LHCN-M2 (cell line): Measurements from ENCODE around the gene SARNP. TPM values are rescaled to one million over a fixed set of nuclear protein-coding genes. Genes with fewer than 3 reads are reported as not detected.
"Not testable (repeated sequence)": the region's sequence is repeated elsewhere in the genome, so short reads cannot be mapped to it uniquely, and the experiment has no call there.

ENCODE experiments used
- DNase-seq: peaks from one replicate; pipeline ENCODE4 v3.0.0-alpha.2; 2012; ENCODE audit warnings: low read depth
- polyA plus RNA-seq: library from polyadenylated mRNA; unstranded; fragments of >200 nt; gene quantifications from one replicate; pipeline ENCODE4 v1.2.1, GENCODE V29; 2012; ENCODE audit warnings: missing spikeins
- total RNA-seq: library from RNA; depleted of rRNA; stranded (reverse); fragments of >200 nt; gene quantifications from 2 replicates; pipeline ENCODE4 v1.2.3, GENCODE V29; 2014; rRNA removed

SARNP gene, protein sequence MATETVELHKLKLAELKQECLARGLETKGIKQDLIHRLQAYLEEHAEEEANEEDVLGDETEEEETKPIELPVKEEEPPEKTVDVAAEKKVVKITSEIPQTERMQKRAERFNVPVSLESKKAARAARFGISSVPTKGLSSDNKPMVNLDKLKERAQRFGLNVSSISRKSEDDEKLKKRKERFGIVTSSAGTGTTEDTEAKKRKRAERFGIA
- total RNA-seq: 96.4 and 111 TPM in 2 replicates
- 104 TPM for polyA plus RNA-seq

- DNase-seq: peak; percentile 100
Measured at GRCh38 chr12:55817345-55818139, at the start of gene SARNP, which contains the start of gene ORMDL2. SARNP (minus strand) TSS chr12:55817724; CDS start chr12:55817701, 23 bp downstream. ORMDL2 (plus strand) TSS chr12:55818041; CDS start chr12:55819000, 959 bp downstream.

DNA sequence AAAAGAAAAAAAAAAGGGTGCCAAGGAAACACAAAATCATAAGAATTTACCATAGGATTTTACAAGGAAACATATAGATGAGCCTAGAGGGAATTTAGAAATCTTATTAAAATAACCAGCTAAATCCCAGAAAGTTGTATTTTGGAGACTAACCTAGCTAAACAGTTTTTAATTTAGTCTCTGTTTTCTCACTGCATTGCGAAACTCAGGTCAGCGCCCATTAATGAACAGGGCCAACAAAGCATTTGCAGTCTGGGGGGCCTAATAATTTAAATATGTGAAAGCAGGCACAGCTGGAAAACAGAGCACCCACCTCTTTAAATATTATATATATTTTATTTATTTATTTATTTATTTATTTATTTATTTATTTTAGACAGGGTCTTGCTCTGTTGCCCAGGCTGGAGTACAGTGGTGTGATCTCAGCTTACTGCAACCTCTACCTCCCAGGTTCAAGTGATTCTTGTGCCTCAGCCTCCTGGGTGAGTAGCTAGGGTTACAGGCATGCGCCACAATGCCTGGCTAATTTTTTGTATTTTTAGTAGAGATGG is 49.0 kb upstream of the SARNP start:
- DNase-seq: not testable (repeated sequence)

- no peak for DNase-seq
Measured at GRCh38 chr12:55865327-55865726, 47.8 kb upstream of the SARNP start.

DNA sequence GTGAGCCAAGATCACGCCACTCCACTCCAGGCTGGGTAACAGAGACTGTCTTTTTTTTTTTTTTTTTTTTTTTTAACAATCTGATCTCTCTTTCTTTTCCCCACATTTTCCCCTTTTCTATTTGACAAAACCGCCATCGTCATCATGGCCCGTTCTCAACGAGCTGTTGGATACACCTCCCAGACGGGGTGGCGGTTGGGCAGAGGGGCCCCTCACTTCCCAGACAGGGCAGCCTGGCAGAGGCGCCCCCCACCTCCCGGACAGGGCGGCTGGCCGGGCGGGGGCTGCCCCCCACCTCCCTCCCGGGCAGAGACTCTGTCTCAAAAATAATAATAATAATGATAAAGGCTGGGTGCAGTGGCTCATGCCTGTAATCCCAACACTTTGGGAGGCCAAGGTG is 45.4 kb upstream of the SARNP start:
- DNase-seq: not testable (repeated sequence)

GRCh38 chr12:55862286-55862685 is 44.8 kb upstream of the SARNP start:
- peak; percentile 46 for DNase-seq

DNA sequence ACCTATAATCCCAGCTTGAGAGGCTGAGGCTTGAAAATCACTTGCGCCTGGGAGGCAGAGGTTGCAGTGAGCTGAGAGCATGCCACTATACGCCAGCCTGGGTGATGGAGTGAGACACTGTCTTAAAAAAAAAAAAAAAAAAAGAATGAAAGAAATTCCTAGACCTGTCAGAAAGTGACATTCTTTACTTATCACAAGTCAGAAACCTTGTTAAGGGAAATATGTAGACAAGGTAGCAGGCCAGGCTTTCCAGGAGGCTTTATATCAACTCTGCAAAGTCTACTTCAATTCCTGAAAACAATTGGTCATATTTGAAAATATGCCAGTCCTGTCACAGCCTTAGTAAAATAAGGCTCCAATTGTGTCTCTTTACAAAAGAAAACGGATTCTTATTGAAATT is 44.3 kb upstream of the SARNP start:
- DNase-seq: no peak

DNA sequence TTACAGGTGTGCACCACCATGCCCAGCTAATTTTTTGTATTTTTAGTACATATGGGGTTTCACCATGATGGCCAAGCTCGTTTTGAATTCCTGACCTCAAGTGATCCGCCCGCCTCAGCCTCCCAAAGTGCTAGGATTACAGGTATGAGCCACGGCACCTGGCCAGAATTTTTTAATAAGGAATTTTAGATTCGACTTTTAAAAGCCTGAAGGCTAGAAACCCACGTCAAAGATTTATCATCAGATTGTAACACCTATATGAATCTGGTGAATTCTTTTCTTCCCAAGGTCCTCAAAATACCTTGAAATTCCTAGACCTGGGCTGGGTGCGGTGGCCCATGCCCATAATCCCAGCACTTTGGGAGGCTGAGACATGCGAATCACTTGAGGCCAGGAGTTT is 43.9 kb upstream of the SARNP start:
- no peak for DNase-seq

DNA sequence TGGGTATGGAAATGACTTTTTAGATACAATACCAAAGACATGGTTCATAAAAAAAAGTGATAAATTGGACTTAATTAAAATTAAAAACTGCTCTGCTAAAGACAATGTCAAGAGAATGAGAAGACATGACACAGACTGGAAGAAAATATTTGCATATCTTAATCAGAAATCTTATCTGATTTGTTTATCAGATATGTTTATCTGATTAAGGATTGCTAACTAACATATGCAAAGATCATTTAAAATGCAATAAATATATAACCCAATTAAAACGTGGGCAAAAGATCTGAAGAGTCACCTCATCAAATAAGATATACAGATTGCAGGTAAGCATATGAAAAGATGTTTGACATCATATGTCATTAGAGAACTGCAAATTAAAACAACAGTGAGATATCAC is 35.2 kb upstream of the SARNP start:
- no peak for DNase-seq

GRCh38 chr12:55850893-55851292 is 33.4 kb upstream of the SARNP start:
- DNase-seq: peak; percentile 28

GRCh38 chr12:55850401-55850800 is 32.9 kb upstream of the SARNP start:
- peak; percentile 32 for DNase-seq

- peak; percentile 24 for DNase-seq
Measured at GRCh38 chr12:55849616-55850343, 32.3 kb upstream of the SARNP start.

GRCh38 chr12:55847603-55848291 is 30.2 kb upstream of the SARNP start:
- DNase-seq: peak; percentile 100

- DNase-seq: peak; percentile 80
Measured at GRCh38 chr12:55847033-55847432, 29.5 kb upstream of the SARNP start.

- no peak for DNase-seq
Measured at GRCh38 chr12:55845785-55846496, 28.4 kb upstream of the SARNP start.

DNA sequence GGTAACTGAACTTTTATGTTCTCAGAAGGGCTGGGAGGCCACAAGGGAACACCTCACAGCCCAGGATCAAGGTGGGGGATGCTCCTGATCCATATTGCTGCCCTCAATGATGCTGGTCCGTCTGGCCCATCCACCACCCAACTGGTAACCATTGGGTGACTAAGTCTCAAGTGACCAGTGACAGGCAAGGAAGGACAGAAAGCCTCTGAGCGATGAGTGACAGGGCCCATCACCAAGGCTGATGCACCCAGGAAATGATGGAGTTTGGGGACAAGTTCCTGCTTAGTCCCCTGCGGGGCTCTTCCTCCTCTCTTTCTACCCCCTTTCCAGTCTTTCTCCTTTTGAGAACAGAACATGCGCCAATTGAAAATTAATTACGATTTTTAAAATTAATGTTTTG is 27.8 kb upstream of the SARNP start:
- no peak for DNase-seq

- no peak for DNase-seq
Measured at GRCh38 chr12:55844961-55845360, 27.4 kb upstream of the SARNP start.

DNA sequence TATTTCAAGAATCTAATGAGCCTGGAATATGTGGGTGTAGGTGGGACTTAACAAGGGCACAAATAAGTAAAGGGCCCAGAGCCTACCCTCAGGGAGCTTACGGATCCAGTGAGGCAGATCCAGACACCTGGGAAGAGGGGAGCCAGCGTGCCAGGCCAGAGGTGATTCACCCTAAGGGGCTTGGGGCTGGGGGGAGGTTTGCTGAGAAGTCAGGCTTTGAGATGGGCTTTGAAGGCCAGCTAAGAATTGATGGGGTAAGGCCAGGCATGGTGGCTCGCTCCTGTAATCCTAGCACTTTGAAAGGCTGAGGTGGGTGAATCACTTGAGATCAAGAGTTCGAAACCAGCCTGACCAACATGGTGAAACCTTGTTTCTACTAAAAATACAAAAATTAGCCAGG is 25.9 kb upstream of the SARNP start:
- DNase-seq: no peak

DNA sequence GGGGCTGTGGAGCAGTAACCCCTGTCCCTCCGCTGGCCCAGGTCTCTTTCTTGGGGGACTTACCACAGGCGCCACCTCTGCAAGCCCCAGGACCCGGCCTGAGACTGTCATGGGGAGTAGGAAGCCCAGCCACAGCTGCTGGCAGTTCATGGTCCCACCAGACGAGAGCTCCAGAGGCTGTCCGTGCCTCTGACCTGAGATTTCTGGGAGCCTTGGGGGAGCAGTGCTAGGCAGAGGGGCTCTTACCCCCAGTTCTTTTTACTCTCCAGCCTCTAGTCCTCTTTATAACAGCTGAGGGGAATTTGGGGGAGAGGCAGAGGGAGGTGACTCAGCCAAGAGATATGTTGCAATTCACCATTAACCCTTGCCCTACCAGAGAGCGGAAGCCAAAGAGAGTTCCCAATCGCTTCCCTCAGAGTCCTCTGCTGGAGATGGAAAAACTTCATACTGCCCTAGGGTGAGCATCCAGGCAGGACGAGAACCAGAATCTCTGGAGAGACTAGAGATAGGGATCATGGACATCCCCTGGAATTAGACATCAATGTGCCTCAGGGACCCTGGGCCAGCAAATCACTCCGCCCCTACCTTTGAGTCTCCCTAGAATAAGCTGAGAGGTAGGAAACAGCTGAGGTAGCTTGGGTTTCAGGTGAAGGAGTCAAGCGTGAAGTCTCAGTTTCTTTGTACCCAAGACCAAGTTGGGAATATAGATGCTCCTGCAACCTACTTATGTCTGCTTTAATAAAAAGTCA is 25.3 kb upstream of the SARNP start, which contains the start of gene MMP19:
Gene MMP19, minus strand, starts transcription at position 256 of the 749 bp plus-strand sequence. Its CDS starts 106 bp downstream, at position 150.
- DNase-seq: peak; percentile 86

DNA sequence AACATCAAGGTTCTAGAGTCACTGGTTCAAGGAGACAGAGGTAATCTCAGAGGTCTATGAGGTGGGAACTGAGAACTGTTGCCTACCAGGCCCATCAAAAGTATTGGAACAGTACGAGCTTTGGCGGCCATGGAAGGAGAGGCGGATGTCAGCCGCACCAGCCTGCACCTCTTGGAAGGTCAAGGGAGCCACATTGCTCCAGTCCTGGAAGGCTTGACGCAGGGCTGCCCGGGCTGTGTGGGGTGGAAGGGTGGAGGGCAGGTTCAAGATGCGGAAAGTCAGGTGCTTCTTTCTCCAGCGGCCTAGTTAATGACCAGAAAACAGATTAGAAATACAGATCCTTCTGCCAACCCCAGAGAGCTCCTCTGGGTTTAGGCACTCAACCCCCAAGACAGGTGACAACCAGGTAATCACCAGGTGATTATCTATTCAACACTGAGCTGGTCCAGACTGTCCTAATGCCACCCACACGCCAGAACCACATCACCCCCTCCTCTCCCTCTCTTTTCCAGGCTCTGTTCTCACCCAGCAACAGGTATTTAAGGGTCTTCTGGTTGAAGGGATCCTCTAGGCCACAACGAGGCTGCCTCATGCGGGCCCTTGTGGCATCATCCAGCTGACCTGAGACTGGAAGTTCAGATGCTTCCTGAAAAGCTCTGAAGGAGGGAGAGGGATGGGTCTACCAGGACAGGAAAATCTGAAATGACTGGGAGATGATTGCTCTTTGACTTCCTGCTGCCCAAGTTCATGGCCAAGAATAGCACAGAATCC is 23.2 kb upstream of the SARNP start:
- no peak for DNase-seq
